Retinal pigment epithelial cell (primary cell): ENCODE results near the gene CFAP61.

Experiments used
- DNase-seq: peaks from one replicate; pipeline ENCODE4 v3.0.0-alpha.2; 2010; ENCODE audit warnings: low read depth
- H3K4me3 ChIP-seq: 2 replicates; pipeline ENCODE4 v1.5.1; 2011; ENCODE audit warnings: mild to moderate bottlenecking, low read length, control low read depth, moderate library complexity
- TF ChIP-seq, protein P1 (sequence below): conservative IDR thresholded peaks from 2 replicates; pipeline ENCODE4 v1.5.1; 2011; ENCODE audit warnings: low read depth, low read length, control low read depth, inconsistent platforms

CFAP61 gene

GRCh38 chr20:20370094-20370575 lies 317.8 kb downstream of the CFAP61 start:
- no peak for DNase-seq
- TF ChIP-seq, protein P1, sequence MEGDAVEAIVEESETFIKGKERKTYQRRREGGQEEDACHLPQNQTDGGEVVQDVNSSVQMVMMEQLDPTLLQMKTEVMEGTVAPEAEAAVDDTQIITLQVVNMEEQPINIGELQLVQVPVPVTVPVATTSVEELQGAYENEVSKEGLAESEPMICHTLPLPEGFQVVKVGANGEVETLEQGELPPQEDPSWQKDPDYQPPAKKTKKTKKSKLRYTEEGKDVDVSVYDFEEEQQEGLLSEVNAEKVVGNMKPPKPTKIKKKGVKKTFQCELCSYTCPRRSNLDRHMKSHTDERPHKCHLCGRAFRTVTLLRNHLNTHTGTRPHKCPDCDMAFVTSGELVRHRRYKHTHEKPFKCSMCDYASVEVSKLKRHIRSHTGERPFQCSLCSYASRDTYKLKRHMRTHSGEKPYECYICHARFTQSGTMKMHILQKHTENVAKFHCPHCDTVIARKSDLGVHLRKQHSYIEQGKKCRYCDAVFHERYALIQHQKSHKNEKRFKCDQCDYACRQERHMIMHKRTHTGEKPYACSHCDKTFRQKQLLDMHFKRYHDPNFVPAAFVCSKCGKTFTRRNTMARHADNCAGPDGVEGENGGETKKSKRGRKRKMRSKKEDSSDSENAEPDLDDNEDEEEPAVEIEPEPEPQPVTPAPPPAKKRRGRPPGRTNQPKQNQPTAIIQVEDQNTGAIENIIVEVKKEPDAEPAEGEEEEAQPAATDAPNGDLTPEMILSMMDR = no peak
- H3K4me3 ChIP-seq = no peak overlapping the region

- TF ChIP-seq, protein P1 = no peak
- DNase-seq = no peak
- no peak overlapping the region for H3K4me3 ChIP-seq
These were observed 318.8 kb downstream of the CFAP61 start for GRCh38 chr20:20371083-20371482.

DNA sequence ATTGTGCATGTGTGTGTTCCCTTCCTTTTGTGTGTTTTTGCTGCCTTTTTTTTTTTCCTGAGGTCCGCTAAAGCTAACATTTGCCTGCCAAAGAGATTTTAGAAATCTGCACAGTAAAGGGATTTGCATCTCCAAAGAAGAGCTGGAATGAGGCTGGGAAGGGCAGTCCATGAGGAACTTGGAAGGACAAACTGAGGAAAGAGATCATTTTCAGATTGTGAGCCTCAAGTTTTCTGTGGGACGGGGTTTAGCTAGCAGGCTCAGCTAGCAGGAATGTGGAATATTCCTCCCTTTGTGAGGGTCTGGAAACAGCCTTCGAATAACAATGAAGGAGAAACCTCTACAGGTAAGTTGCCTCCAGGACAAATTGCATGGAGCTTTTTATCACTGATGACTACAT lies 319.3 kb downstream of the CFAP61 start:
- DNase-seq = no peak
- H3K4me3 ChIP-seq = no peak overlapping the region
- TF ChIP-seq, protein P1 = no peak

GRCh38 chr20:20373091-20373571 lies 320.8 kb downstream of the CFAP61 start:
- no peak for DNase-seq
- TF ChIP-seq, protein P1 = no peak
- no peak overlapping the region for H3K4me3 ChIP-seq

DNA sequence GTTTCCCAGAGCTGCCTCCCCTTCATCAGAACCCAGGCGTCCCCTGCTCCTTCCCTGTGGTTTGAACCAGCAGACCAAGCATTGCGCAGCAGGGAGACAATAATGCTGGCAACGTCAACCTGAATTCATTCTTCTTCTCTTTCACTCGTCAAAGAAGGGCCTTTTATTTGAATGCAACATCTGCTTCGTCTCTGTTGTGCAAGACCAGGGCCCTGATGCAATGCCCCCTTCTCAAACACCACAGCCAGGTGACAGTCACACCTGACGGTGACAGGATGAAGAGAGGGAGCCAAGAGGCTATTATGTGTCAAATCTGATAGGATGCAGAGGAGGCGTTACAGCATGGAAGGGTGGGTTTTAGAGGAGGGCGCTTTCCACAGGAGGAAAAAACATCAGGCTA lies 323.5 kb downstream of the CFAP61 start:
- TF ChIP-seq, protein P1 = no peak
- DNase-seq = no peak
- no peak overlapping the region for H3K4me3 ChIP-seq

DNA sequence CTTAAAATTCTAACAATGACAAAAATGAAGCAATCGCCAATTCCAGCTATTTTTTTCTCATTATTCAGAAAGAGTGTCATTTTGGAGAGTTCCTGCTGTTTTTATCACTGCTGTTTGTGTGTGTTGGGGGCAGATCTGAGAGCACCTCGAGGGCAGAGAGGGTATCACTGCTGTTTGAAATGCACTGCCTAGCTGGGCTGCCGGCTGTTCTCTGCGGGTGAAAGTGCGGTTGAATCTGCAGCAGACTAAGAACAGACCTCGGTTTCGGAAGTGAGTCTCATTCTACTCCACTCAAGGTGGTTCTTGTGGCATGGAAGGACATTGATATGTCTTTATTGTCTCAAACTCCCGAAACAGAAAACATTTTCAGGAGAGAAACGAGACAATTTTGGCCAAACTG lies 333.9 kb downstream of the CFAP61 start:
- TF ChIP-seq, protein P1 = no peak
- H3K4me3 ChIP-seq = no peak overlapping the region
- DNase-seq = no peak

DNA sequence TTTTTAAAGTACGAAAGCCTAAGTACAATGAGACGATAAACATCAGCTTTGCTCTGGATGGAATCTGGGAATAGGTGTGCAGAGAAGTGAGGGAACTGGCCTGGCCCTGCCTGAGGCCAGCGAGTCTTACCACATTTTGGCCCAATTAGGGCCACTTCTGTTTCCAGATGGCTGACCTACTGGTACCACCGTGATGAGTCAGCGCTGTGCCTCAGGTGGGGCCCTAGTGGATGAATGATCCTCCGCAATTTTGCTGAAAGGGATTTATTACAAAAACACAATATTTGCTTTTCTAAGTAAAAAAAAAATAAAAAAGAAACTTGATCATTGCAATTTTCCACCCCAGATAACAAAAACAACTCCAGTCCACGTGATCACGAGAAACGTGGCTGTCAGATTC lies 338.1 kb downstream of the CFAP61 start:
- no peak for DNase-seq
- TF ChIP-seq, protein P1 = no peak
- no peak overlapping the region for H3K4me3 ChIP-seq
